Naive thymus-derived CD4-positive, alpha-beta T cell (primary cell): ENCODE results near the gene EXOC6B. TPM values are rescaled to one million over a fixed set of nuclear protein-coding genes. Genes with fewer than 3 reads are reported as not detected.

Experiments
- ATAC-seq: fragments of 150-1000 bp; cut with Tn5 transposase; 2 replicates; pipeline ENCODE4 v1.10.0; 2021; ENCODE audit warnings: mild to moderate bottlenecking, moderate library complexity
- CTCF ChIA-PET: fragments of 350-600 bp; sonication (Branson Sonifier 250); formaldehyde crosslinking; loops from one replicate; lab custom pipeline; 2021; ENCODE audit warnings: antibody characterized with exemption; lab: Charles Lee
- POLR2A ChIA-PET: fragments of 350-600 bp; sonication (Branson Sonifier 250); formaldehyde crosslinking; loops from one replicate; lab custom pipeline; 2021; ENCODE audit warnings: antibody characterized with exemption, inconsistent platforms; lab: Charles Lee
- DNase-seq, 9 donors: peaks; one replicate each; pipeline versions ENCODE4 v3.0.0 to v3.0.0-alpha.2; 2020 to 2022; ENCODE audit warnings: mixed read lengths in 1 of 9
- H3K27ac ChIP-seq: one replicate; pipeline ENCODE4 v1.7.0; 2013; ENCODE audit warnings: mild to moderate bottlenecking, low read depth, low read length, moderate library complexity
- H3K27me3 ChIP-seq, 2 donors: one replicate each; pipeline ENCODE4 v1.7.0; 2013; ENCODE audit warnings: low read length in 2 of 2, mild to moderate bottlenecking in 2 of 2, moderate library complexity in 2 of 2; ENCODE audit not compliant: control insufficient read depth in 2 of 2, insufficient read depth in 2 of 2
- H3K36me3 ChIP-seq, 3 experiments: 1 replicate in 2 of 3; 2 replicates in 1 of 3; pipeline ENCODE4 v1.7.0; 2013; ENCODE audit warnings: low read length in 3 of 3, mild to moderate bottlenecking in 3 of 3, moderate library complexity in 1 of 3; ENCODE audit not compliant: insufficient read depth in 3 of 3, control insufficient read depth in 2 of 3
- H3K4me1 ChIP-seq, 2 donors: one replicate each; pipeline ENCODE4 v1.7.0; 2013; ENCODE audit warnings: low read length in 2 of 2, mild to moderate bottlenecking in 2 of 2, moderate library complexity in 1 of 2; ENCODE audit not compliant: control insufficient read depth in 2 of 2, insufficient read depth in 2 of 2
- H3K4me3 ChIP-seq: 2 replicates; pipeline ENCODE4 v1.7.0; 2013; ENCODE audit warnings: mild to moderate bottlenecking, low read length
- H3K9me3 ChIP-seq, 3 experiments: 1 replicate in 2 of 3; 2 replicates in 1 of 3; pipeline ENCODE4 v1.7.0; 2013; ENCODE audit warnings: low read length in 3 of 3; ENCODE audit not compliant: control insufficient read depth in 2 of 3
- H3K27ac Mint-ChIP-seq, 9 donors: one replicate each; pipeline ENCODE4 v1.8.0; 2020 to 2022; ENCODE audit warnings: mixed read lengths in 9 of 9, mild to moderate bottlenecking in 8 of 9, moderate library complexity in 5 of 9, inconsistent platforms in 2 of 9
- H3K27me3 Mint-ChIP-seq, 5 donors: one replicate each; pipeline ENCODE4 v1.8.0; 2021 to 2022; ENCODE audit warnings: mixed read lengths in 5 of 5, mild to moderate bottlenecking in 1 of 5
- H3K36me3 Mint-ChIP-seq, 5 donors: one replicate each; pipeline ENCODE4 v1.8.0; 2020 to 2022; ENCODE audit warnings: mixed read lengths in 5 of 5, mild to moderate bottlenecking in 3 of 5, inconsistent platforms in 1 of 5
- H3K4me1 Mint-ChIP-seq, 7 donors: one replicate each; pipeline ENCODE4 v1.8.0; 2020 to 2022; ENCODE audit warnings: mixed read lengths in 7 of 7, mild to moderate bottlenecking in 3 of 7, inconsistent platforms in 1 of 7
- H3K4me3 Mint-ChIP-seq, 10 donors: one replicate each; pipeline ENCODE4 v1.8.0; 2020 to 2022; ENCODE audit warnings: mild to moderate bottlenecking in 10 of 10, mixed read lengths in 10 of 10, moderate library complexity in 6 of 10, inconsistent platforms in 2 of 10
- H3K9me3 Mint-ChIP-seq, 11 donors: one replicate each; pipeline ENCODE4 v1.8.0; 2020 to 2022; ENCODE audit warnings: mixed read lengths in 11 of 11, mild to moderate bottlenecking in 4 of 11, inconsistent platforms in 1 of 11, moderate library complexity in 1 of 11
- intact Hi-C, 2 donors: fragments of 100-400 bp; cut with micrococcal nuclease; formaldehyde crosslinking; loops; one replicate each; pipeline ENCODE4 v1.15.1; 2023
- polyA plus RNA-seq, 2 donors: library from polyadenylated mRNA; unstranded; fragments of 300-500 nt; fragmentation: Illumina TruSeq; gene quantifications; one replicate each; pipeline ENCODE4 v1.2.3, GENCODE V29; 2021
- total RNA-seq, 6 experiments: library from RNA in 5 of 6; stranded (reverse) in 5 of 6; gene quantifications; 1 replicate in 5 of 6; 2 replicates in 1 of 6; pipeline ENCODE4 v1.2.3 and lab custom pipeline; 2021 to 2026

EXOC6B gene
- total and polyA plus RNA-seq, 7 experiments from 2014 or later: 3.5 to 21.9 (median 15.1) TPM

DNA sequence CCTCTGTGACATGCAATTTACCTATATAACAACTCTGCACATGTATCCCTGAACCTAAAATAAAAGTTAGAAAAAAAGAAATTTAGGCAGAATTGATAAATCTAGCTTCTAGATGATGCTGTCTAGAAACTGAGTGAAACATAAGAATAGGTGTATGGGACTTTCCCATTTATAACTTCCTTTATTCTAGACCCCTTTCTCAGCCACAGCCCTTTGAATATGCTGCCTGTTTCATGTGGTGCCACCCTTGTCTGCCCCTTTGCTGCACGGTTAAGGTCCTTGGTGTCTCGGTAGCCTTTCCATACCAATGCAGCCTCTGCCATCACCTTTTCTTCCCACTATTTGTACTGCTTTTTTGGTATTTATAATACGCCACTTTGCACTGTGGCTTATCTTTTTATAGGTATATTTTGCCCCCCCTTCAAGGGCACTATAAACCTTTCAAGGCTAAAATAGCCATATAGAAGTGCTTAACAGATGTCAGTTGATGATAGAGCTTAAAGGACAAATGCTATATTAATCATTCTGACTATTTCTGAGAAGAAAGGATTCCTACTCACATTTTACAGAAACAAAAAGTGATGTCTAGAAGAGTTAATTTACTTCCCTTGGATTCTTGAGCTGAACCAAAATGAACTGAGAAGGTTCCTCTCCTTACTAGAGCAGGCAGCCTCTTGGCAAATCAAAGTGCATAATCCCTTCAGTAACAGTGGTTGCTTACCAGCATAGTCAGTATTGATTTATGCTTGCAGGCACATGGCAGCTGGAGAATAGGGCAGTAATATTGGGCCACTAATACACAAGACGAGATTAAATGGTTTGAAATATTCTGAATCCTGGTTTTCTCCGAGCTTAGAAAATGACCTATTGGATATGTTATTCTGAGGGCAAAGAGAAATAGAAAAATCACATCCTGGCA lies 590.1 kb downstream of the EXOC6B start:
- POLR2A ChIA-PET: interaction anchor here (0.7 kb wide), 1 partner anchor 141 kb away, joined by 3 read pairs; no protein-coding TSS in a partner anchor
- CTCF ChIA-PET: no interaction called here
- H3K4me3 Mint-ChIP-seq: no peak overlapping the region
- intact Hi-C loops: no loop called here
- Histone ChIP-seq H3K27ac (no peak overlapping the region), H3K27me3 (no peaks in the 10 kb centered on the region), H3K9me3 (no peaks in the 10 kb centered on the region), H3K4me3 (no peak overlapping the region), H3K36me3 (no peaks in the 10 kb centered on the region), H3K4me1 (no peaks in the 10 kb centered on the region)
- ATAC-seq (no peak), DNase-seq (no peak)
- peaks cover 0 to 4% (median 0%) of the 10 kb centered on the region in 11 donors for H3K9me3 Mint-ChIP-seq
- H3K27ac Mint-ChIP-seq: no peak overlapping the region
- H3K36me3 Mint-ChIP-seq: peaks cover 0 to 19% (median under 1%) of the 10 kb centered on the region in 5 donors
- peaks cover 0 to 3% (median 1%) of the 10 kb centered on the region in 7 donors for H3K4me1 Mint-ChIP-seq
- no peaks in the 10 kb centered on the region for H3K27me3 Mint-ChIP-seq

DNA sequence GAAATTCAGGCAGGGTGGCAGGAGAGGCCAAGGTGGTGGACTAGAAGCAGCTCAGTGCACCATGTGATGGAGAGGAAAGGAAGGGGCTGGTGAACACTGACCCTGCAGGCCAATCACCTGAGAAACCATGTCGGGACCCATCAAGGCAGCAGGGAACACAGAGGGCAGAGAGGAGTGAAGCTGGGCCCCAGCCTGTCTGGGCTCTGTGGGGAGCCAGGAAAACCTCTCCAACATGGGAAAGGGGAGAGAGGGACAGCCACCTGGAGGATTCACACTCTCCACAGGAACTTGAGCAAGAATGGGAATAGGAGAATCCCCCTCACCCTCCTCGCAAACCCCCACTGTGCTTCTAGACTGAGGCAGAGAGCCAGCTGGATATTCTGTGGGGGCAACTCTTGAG lies 592.6 kb downstream of the EXOC6B start:
- ChIA-PET POLR2A (no interaction called here), CTCF (no interaction called here)
- no peak for DNase-seq
- ATAC-seq: no peak
- no peaks in the 10 kb centered on the region for H3K36me3 ChIP-seq
- Mint-ChIP-seq H3K36me3 (peaks cover 0 to 21% (median 9%) of the 10 kb centered on the region in 5 donors), H3K27ac (no peak overlapping the region), H3K4me3 (no peak overlapping the region), H3K4me1 (no peaks in the 10 kb centered on the region), H3K9me3 (peaks cover 0 to 10% (median 5%) of the 10 kb centered on the region in 11 donors), H3K27me3 (no peaks in the 10 kb centered on the region)
- no peak overlapping the region for H3K4me3 ChIP-seq
- no peaks in the 10 kb centered on the region for H3K9me3 ChIP-seq
- no peak overlapping the region for H3K27ac ChIP-seq
- no peaks in the 10 kb centered on the region for H3K4me1 ChIP-seq
- intact Hi-C loops: no loop called here
- no peaks in the 10 kb centered on the region for H3K27me3 ChIP-seq

DNA sequence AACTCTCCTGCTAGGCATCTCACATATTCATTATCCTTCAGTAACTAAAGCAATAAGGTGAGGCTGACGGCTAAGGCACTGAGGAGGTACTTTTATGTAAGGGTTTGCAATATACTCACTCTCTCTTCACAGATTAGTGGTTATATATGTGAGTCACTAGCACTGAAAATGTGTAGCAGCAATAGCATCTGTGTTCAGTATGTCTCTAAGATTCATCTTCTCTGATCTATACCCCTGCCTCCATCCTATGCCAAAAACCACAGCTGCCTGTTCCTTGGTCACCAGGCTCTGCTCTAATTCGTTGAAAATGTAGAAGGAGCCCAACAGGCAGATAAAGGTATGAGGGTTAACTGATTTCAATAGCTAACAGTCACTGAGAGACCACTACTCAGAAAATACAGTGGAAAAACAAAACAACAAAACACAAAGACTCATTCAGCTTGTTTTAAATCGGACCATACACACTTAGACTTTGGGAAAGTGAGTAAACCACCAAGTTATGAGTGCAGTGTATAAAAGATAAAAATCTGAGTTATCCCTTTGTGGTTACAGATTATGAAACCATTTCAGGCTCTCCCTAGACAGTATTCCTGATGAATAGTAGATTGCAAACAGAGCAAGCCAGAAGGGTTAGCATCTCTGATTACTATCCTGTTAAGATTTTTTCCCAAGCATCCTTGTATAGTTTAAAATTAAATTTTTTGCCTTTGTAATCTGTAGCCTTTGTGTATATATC lies 602.8 kb downstream of the EXOC6B start:
- Mint-ChIP-seq H3K4me1 (peaks cover 0 to 6% (median 0%) of the 10 kb centered on the region in 7 donors), H3K27ac (no peak overlapping the region), H3K4me3 (no peak overlapping the region), H3K9me3 (peaks cover 0 to 5% (median 3%) of the 10 kb centered on the region in 11 donors), H3K27me3 (no peaks in the 10 kb centered on the region), H3K36me3 (peaks cover 0 to 12% (median 4%) of the 10 kb centered on the region in 5 donors)
- POLR2A ChIA-PET: no interaction called here
- no peak for DNase-seq
- intact Hi-C loops: no loop called here
- no peak for ATAC-seq
- H3K36me3 ChIP-seq: no peaks in the 10 kb centered on the region
- H3K4me3 ChIP-seq: no peak overlapping the region
- H3K9me3 ChIP-seq: no peaks in the 10 kb centered on the region
- H3K27me3 ChIP-seq: peaks cover 0 to 3% of the 10 kb centered on the region in 2 donors
- no peaks in the 10 kb centered on the region for H3K4me1 ChIP-seq
- CTCF ChIA-PET: no interaction called here
- H3K27ac ChIP-seq: no peak overlapping the region

DNA sequence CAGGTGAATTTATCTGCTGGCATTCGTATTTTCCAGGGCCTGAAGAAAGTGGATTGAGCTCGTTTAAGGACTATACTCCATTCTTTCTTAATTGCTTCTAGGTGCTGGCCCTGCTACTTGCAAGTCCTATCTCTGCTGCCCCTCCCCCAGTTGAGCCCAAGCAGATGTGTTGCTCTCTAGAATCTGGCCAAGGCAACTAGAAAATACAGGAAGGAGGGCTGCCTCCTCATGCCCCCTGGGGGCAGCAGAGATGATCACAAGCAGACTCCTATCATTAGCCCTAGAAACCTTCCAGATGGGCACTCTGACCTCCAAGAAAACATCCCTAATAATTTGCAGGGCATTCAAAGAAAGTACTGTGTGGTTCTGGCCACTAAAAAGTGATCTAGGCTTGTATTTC lies 605.7 kb downstream of the EXOC6B start:
- Mint-ChIP-seq H3K9me3 (peaks cover 0 to 1% (median 0%) of the 10 kb centered on the region in 11 donors), H3K27me3 (no peaks in the 10 kb centered on the region), H3K4me3 (no peak overlapping the region), H3K36me3 (peaks cover 0 to 14% (median 3%) of the 10 kb centered on the region in 5 donors), H3K4me1 (peaks cover 0 to 6% (median 0%) of the 10 kb centered on the region in 7 donors), H3K27ac (no peak overlapping the region)
- H3K27ac ChIP-seq: no peak overlapping the region
- no peaks in the 10 kb centered on the region for H3K27me3 ChIP-seq
- ChIA-PET CTCF (no interaction called here), POLR2A (no interaction called here)
- ATAC-seq (no peak), DNase-seq (no peak)
- intact Hi-C loops: no loop called here
- H3K36me3 ChIP-seq: no peaks in the 10 kb centered on the region
- no peaks in the 10 kb centered on the region for H3K9me3 ChIP-seq
- H3K4me1 ChIP-seq: no peaks in the 10 kb centered on the region
- H3K4me3 ChIP-seq: no peak overlapping the region

DNA sequence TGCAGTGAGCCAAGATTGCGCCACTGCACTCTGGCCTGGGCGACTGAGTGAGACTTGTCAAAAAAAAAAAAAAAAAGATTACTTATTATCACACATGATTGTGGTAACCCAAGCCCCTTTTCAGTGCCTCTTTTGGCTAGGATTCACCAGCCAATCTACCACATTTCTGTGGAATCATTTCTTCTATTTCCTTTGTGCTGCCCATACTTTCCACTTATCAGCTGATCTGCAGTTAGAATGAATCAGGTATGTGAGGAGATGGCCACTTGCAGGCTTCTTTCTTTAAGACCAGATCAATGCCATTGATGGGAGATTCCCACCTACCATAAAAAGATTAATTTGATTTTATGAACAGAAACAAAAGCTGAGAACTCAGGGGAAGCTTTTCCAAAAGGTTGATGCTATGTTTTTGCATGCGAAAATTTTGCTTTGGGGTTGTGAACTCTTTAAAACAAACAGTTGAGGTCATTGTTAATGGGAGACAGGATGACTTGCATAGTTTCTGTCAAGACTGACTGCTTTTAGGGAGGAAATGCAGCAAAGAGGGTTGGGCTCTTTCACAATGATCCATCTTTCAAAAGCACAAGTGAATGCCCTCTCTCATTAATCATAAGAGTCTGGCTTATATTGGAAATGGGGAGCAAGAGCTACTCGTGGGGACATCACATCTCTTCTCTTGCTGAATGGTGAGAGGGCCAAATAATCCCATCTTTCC lies 611.2 kb downstream of the EXOC6B start:
- peaks cover 0 to 6% (median 0%) of the 10 kb centered on the region in 11 donors for H3K9me3 Mint-ChIP-seq
- Histone ChIP-seq H3K4me3 (no peak overlapping the region), H3K27ac (no peak overlapping the region), H3K27me3 (no peaks in the 10 kb centered on the region), H3K36me3 (no peaks in the 10 kb centered on the region), H3K9me3 (no peaks in the 10 kb centered on the region), H3K4me1 (no peaks in the 10 kb centered on the region)
- no peak for DNase-seq
- H3K36me3 Mint-ChIP-seq: peaks cover 0 to 17% (median 4%) of the 10 kb centered on the region in 5 donors
- no peaks in the 10 kb centered on the region for H3K27me3 Mint-ChIP-seq
- no peak overlapping the region for H3K4me3 Mint-ChIP-seq
- no peak overlapping the region for H3K27ac Mint-ChIP-seq
- intact Hi-C loops: no loop called here
- ChIA-PET CTCF (no interaction called here), POLR2A (no interaction called here)
- no peak for ATAC-seq
- H3K4me1 Mint-ChIP-seq: no peaks in the 10 kb centered on the region

DNA sequence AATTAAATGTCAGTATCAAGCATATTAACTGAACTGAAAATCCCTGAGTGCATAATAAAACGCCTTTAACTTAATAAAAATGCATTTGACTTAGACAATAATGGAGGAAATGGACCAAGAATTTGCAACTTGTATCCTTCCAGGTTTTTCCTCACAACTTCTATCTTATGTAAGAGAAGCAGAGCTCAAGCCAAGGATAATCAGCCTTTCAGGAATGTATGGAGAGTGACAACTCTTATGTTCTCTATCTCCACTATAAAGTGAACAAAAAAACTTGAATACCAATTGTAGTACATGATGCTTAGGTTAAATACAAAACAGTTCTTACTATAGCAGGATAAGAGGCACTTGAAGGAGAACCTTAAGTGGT lies 613.4 kb downstream of the EXOC6B start:
- Histone ChIP-seq H3K27ac (no peak overlapping the region), H3K27me3 (no peaks in the 10 kb centered on the region), H3K9me3 (no peaks in the 10 kb centered on the region), H3K36me3 (no peaks in the 10 kb centered on the region), H3K4me1 (no peaks in the 10 kb centered on the region), H3K4me3 (no peak overlapping the region)
- ATAC-seq (no peak), DNase-seq (no peak)
- ChIA-PET POLR2A (no interaction called here), CTCF (no interaction called here)
- intact Hi-C loops: no loop called here
- no peak overlapping the region for H3K27ac Mint-ChIP-seq
- no peaks in the 10 kb centered on the region for H3K27me3 Mint-ChIP-seq
- no peaks in the 10 kb centered on the region for H3K4me1 Mint-ChIP-seq
- peaks cover 0 to 6% (median 0%) of the 10 kb centered on the region in 11 donors for H3K9me3 Mint-ChIP-seq
- no peak overlapping the region for H3K4me3 Mint-ChIP-seq
- H3K36me3 Mint-ChIP-seq: peaks cover 0 to 17% (median 4%) of the 10 kb centered on the region in 5 donors
